Adipose tissue (tissue), 3 donors: ENCODE data around the gene SFXN3. TPM values are rescaled to one million over a fixed set of nuclear protein-coding genes. Genes with fewer than 3 reads are reported as not detected.
A peak's percentile ranks its signal among the peaks of the same experiment; 100 is the strongest.

Experiments used
- H3K27ac ChIP-seq: one replicate; pipeline ENCODE4 v1.5.1; 2013; ENCODE audit warnings: low read depth, low read length
- WGBS, 3 donors: extraction: QIAGEN DNeasy Blood & Tissue Kit; methylation state at CpG; one replicate each; pipeline ENCODE4 v1.1.7; 2013; 5-methylcytosine and 5-hydroxymethylcytosine counted together
- polyA plus RNA-seq, 3 donors: library from polyadenylated mRNA; stranded (reverse); fragments of 200-250 nt; gene quantifications; one replicate each; pipeline ENCODE4 v1.2.3, GENCODE V29; 2013
- donor health status: healthy with polysubstance abuse.
- donor health status: Bipolar disorder and iron deficiency.
- donor health status: healthy.

SFXN3 gene
- polyA plus RNA-seq, 3 donors = 17.0 to 47.8 (median 27.0) TPM

GRCh38 chr10:101043363-101043707 lies 12.3 kb downstream of the SFXN3 start:
- peak overlapping the region; percentile 46 for H3K27ac ChIP-seq
- 0 to 25% (median 14%) methylated on average over 2 of the region's 2 CpGs for WGBS, 3 donors

- no peak overlapping the region for H3K27ac ChIP-seq
- 78 to 89% (median 83%) methylated on average over 2 of the region's 2 CpGs for WGBS, 3 donors
These were observed 13.1 kb downstream of the SFXN3 start for GRCh38 chr10:101044117-101044516.

GRCh38 chr10:101046332-101047238 lies 15.6 kb downstream of the SFXN3 start:
- H3K27ac ChIP-seq = no peak overlapping the region
- WGBS, 3 donors = 41 to 52% (median 48%) methylated on average over 25 of the region's 25 CpGs

- H3K27ac ChIP-seq = no peak overlapping the region
- WGBS, 3 donors = 25 to 31% (median 27%) methylated on average over 16 of the region's 16 CpGs
These were observed 16.2 kb downstream of the SFXN3 start for GRCh38 chr10:101047268-101047667.

- WGBS, 3 donors = 13 to 16% (median 15%) methylated on average over 58 to 62 of the region's 62 CpGs
- H3K27ac ChIP-seq = no peak overlapping the region
These were observed 17.2 kb downstream of the SFXN3 start for GRCh38 chr10:101047961-101048892.

GRCh38 chr10:101050208-101051069 lies 19.4 kb downstream of the SFXN3 start:
- no peak overlapping the region for H3K27ac ChIP-seq
- WGBS, 3 donors = 8 to 15% (median 13%) methylated on average over 42 of the region's 42 CpGs

GRCh38 chr10:101052285-101052684 lies 21.3 kb downstream of the SFXN3 start:
- WGBS, 3 donors = 88 to 96% (median 89%) methylated on average over 3 of the region's 3 CpGs

GRCh38 chr10:101053516-101053915 lies 22.5 kb downstream of the SFXN3 start:
- H3K27ac ChIP-seq = no peak overlapping the region

More at GRCh38 chr10:101052285-101052684, 21.3 kb downstream of the SFXN3 start:
- no peak overlapping the region for H3K27ac ChIP-seq

GRCh38 chr10:101054351-101054750 lies 23.3 kb downstream of the SFXN3 start:
- 56 to 89% (median 72%) methylated on average over 1 of the region's 1 CpG for WGBS, 3 donors
- no peak overlapping the region for H3K27ac ChIP-seq

GRCh38 chr10:101054876-101055275 lies 23.8 kb downstream of the SFXN3 start:
- no peak overlapping the region for H3K27ac ChIP-seq
- WGBS, 3 donors = 83 to 88% (median 85%) methylated on average over 5 of the region's 5 CpGs

- H3K27ac ChIP-seq = no peak overlapping the region
- 77 to 94% (median 81%) methylated on average over 4 of the region's 4 CpGs for WGBS, 3 donors
These were observed 24.4 kb downstream of the SFXN3 start for GRCh38 chr10:101055411-101055810.

- 95 to 97% (median 97%) methylated on average over 4 of the region's 4 CpGs for WGBS, 3 donors
- H3K27ac ChIP-seq = no peak overlapping the region
These were observed 25.5 kb downstream of the SFXN3 start for GRCh38 chr10:101056365-101057151.

GRCh38 chr10:101060036-101060950 lies 29.3 kb downstream of the SFXN3 start:
- 0 to 1% (median 1%) methylated on average over 37 of the region's 37 CpGs for WGBS, 3 donors
- no peak overlapping the region for H3K27ac ChIP-seq

- H3K27ac ChIP-seq = no peak overlapping the region
- 0 to 3% (median 1%) methylated on average over 65 to 67 of the region's 67 CpGs for WGBS, 3 donors
These were observed 30.1 kb downstream of the SFXN3 start for GRCh38 chr10:101060951-101061623.

GRCh38 chr10:101061624-101062231 lies 30.7 kb downstream of the SFXN3 start, which contains the start of gene KAZALD1:
Gene KAZALD1 (plus strand): TSS chr10:101061989. CDS start chr10:101062593, 604 bp downstream.
- no peak within 1 kb of the TSS for H3K27ac ChIP-seq
- 23 to 60% (median 32%) methylated on average over 30 to 31 of the region's 31 CpGs for WGBS, 3 donors
